Keratinocyte (primary cell): ENCODE measurements around the gene LRBA. TPM values are rescaled to one million over a fixed set of nuclear protein-coding genes. Genes with fewer than 3 reads are reported as not detected.

ENCODE experiments used
- DNase-seq: peaks from one replicate; pipeline ENCODE4 v3.0.0-alpha.2; 2011; ENCODE audit warnings: low read depth, missing footprints, low spot score
- FAIRE-seq: peaks from 2 replicates; lab custom pipeline; 2011; peaks lifted over from hg19 to GRCh38; lab: Jason Lieb, UNC
- H2AFZ ChIP-seq: 2 replicates; pipeline ENCODE4 v1.6.0; 2012; ENCODE audit warnings: low read length, control low read depth, inconsistent platforms; ENCODE audit not compliant: control insufficient read depth
- H3K27ac ChIP-seq: 2 replicates; pipeline ENCODE4 v1.5.1; 2011; ENCODE audit warnings: low read length; ENCODE audit not compliant: control insufficient read depth, insufficient read depth
- H3K27me3 ChIP-seq: 3 replicates; pipeline ENCODE4 v1.6.0; 2011; ENCODE audit warnings: low read length; ENCODE audit not compliant: control insufficient read depth, insufficient read depth; ENCODE audit errors: extremely low read depth
- H3K36me3 ChIP-seq, 2 experiments: 2 replicates in 1 of 2; 3 replicates in 1 of 2; pipeline ENCODE4 v1.5.1; 2011; ENCODE audit warnings: low read length in 2 of 2, mild to moderate bottlenecking in 1 of 2; ENCODE audit not compliant: control insufficient read depth in 2 of 2, insufficient read depth in 2 of 2; ENCODE audit errors: extremely low read depth in 1 of 2
- H3K4me1 ChIP-seq: 3 replicates; pipeline ENCODE4 v1.5.1; 2011; ENCODE audit warnings: low read length; ENCODE audit not compliant: control insufficient read depth, insufficient read depth; ENCODE audit errors: extremely low read depth
- H3K4me2 ChIP-seq: 3 replicates; pipeline ENCODE4 v1.6.0; 2011; ENCODE audit warnings: low read depth, low read length; ENCODE audit not compliant: control insufficient read depth, insufficient read depth; ENCODE audit errors: extremely low read depth
- H3K4me3 ChIP-seq, 3 experiments: fragments of 200-600 bp in 1 of 3; sonication (generic) in 1 of 3; 2 replicates in 2 of 3; 3 replicates in 1 of 3; pipeline ENCODE4 v1.5.1; 2011 to 2016; ENCODE audit warnings: low read length in 3 of 3, mild to moderate bottlenecking in 3 of 3, control low read depth in 2 of 3, inconsistent platforms in 1 of 3, low read depth in 1 of 3, mixed read lengths in 1 of 3, mixed run types in 1 of 3, moderate library complexity in 1 of 3; ENCODE audit not compliant: control insufficient read depth in 2 of 3, insufficient read depth in 2 of 3; ENCODE audit errors: extremely low read depth in 1 of 3
- H3K79me2 ChIP-seq: 2 replicates; pipeline ENCODE4 v1.6.0; 2012; ENCODE audit warnings: low read length; ENCODE audit not compliant: control insufficient read depth, insufficient read depth
- H3K9ac ChIP-seq: 3 replicates; pipeline ENCODE4 v1.6.0; 2011; ENCODE audit warnings: low read length; ENCODE audit not compliant: control insufficient read depth, insufficient read depth; ENCODE audit errors: extremely low read depth
- H3K9me1 ChIP-seq: 3 replicates; pipeline ENCODE4 v1.6.0; 2011; ENCODE audit warnings: low read length; ENCODE audit not compliant: control insufficient read depth, insufficient read depth; ENCODE audit errors: extremely low read depth
- H3K9me3 ChIP-seq: 2 replicates; pipeline ENCODE4 v1.5.1; 2012; ENCODE audit warnings: low read depth, low read length; ENCODE audit not compliant: control insufficient read depth
- H4K20me1 ChIP-seq: 3 replicates; pipeline ENCODE4 v1.6.0; 2011; ENCODE audit warnings: low read length; ENCODE audit not compliant: control insufficient read depth, insufficient read depth; ENCODE audit errors: extremely low read depth
- EZH2 ChIP-seq: IDR thresholded peaks from one replicate; pipeline ENCODE4 v1.6.1; 2012; ENCODE audit warnings: inconsistent platforms, mild to moderate bottlenecking, low read length, moderate library complexity
- dilution Hi-C: fragments of 300-500 bp; cut with MboI; formaldehyde crosslinking; loops from one replicate; pipeline ENCODE4 v1.7.0; 2020; ENCODE audit warnings: low sequenced_read_pairs; ENCODE audit not compliant: extremely low pct_ligation_motif_present
- polyA plus RNA-seq, 5 experiments: library from polyadenylated mRNA; depleted of rRNA in 3 of 5; stranded (reverse) in 3 of 5; stranded (forward) in 1 of 5; unstranded in 1 of 5; fragments of >200 nt; gene quantifications; 1 replicate in 1 of 5; 2 replicates in 3 of 5; 3 replicates in 1 of 5; pipeline versions ENCODE4 v1.2.1 to v1.2.3, GENCODE V29; 2011 to 2012; ENCODE audit warnings: missing spikeins in 2 of 5, low read depth in 1 of 5, low replicate concordance in 1 of 5
- TF ChIP-seq, protein P1 (sequence below), 3 experiments: IDR thresholded peaks in 1 of 3; conservative IDR thresholded peaks in 1 of 3; optimal IDR thresholded peaks in 1 of 3; 2 replicates in 2 of 3; 3 replicates in 1 of 3; pipeline versions ENCODE3 to v1.5.1; 2011; ENCODE audit warnings: low read length in 3 of 3, mild to moderate bottlenecking in 3 of 3, moderate library complexity in 2 of 3, control low read depth in 1 of 3, inconsistent platforms in 1 of 3; ENCODE audit not compliant: insufficient read depth in 2 of 3; ENCODE audit errors: extremely low read depth in 1 of 3

Gene LRBA
- polyA plus RNA-seq, 1 donor (not counting 4 experiments of a cell fraction or from before 2014, with no cell fraction given) = 35.6 TPM

DNA sequence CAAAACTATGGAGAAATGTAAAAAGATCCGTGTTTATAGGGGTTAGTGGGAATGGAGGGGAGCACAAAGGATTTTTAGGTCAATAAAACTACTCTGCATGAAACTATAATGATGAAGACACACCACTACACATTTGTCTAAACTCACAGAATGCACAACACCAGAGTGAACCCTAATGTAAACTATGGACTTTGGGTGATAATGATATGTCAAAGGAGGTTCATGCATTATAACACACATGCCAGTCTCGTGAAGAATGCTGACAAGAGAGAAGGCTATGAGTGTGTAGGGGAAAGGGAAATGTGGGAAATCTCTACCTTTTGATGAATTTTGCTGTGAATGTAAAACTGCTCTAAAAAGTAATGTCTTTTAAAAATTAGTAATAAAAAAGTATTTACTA lies 249.9 kb downstream of the LRBA start:
- H3K9ac ChIP-seq = no peak overlapping the region
- no peaks in the 10 kb centered on the region for H3K36me3 ChIP-seq
- no peak overlapping the region for H3K27ac ChIP-seq
- no peaks in the 10 kb centered on the region for H3K9me1 ChIP-seq
- H3K9me3 ChIP-seq = no peaks in the 10 kb centered on the region
- no peaks in the 10 kb centered on the region for H4K20me1 ChIP-seq
- no peak overlapping the region for H3K4me2 ChIP-seq
- DNase-seq = no peak
- no peaks in the 10 kb centered on the region for H3K79me2 ChIP-seq
- no peak overlapping the region for H3K4me3 ChIP-seq
- FAIRE-seq = no peak
- dilution Hi-C loops = no loop called here
- no peak overlapping the region for H2AFZ ChIP-seq
- H3K27me3 ChIP-seq = no peaks in the 10 kb centered on the region
- no peaks in the 10 kb centered on the region for H3K4me1 ChIP-seq
- no peak for TF ChIP-seq EZH2
- TF ChIP-seq, protein P1, sequence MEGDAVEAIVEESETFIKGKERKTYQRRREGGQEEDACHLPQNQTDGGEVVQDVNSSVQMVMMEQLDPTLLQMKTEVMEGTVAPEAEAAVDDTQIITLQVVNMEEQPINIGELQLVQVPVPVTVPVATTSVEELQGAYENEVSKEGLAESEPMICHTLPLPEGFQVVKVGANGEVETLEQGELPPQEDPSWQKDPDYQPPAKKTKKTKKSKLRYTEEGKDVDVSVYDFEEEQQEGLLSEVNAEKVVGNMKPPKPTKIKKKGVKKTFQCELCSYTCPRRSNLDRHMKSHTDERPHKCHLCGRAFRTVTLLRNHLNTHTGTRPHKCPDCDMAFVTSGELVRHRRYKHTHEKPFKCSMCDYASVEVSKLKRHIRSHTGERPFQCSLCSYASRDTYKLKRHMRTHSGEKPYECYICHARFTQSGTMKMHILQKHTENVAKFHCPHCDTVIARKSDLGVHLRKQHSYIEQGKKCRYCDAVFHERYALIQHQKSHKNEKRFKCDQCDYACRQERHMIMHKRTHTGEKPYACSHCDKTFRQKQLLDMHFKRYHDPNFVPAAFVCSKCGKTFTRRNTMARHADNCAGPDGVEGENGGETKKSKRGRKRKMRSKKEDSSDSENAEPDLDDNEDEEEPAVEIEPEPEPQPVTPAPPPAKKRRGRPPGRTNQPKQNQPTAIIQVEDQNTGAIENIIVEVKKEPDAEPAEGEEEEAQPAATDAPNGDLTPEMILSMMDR (optimal IDR thresholded peaks at IDR 0.05 in 1 of 3, IDR thresholded peaks at IDR 0.05 in 1 of 3, conservative IDR thresholded peaks at IDR 0.05 in 1 of 3; ENCODE audit: extremely low read depth in 1 of 3, insufficient read depth in 2 of 3, low read length in 3 of 3) = no peak

DNA sequence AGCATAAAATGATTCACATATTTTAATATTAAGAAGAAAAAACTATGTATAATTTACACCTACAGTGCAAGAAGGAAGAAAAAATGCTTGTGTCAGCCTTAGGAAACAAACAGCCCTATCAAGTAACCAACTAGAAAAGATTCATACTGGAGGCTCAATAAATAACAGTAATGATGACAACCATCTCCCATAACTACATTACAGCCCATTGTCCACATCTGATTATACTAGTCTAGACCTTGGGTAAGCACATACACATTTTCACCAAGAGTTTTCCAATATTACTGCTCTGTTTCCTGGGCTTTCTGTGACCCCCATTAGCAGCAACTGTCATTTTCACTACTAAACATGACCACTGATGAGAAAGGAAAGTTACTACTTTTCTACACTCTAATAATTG lies 263.4 kb downstream of the LRBA start:
- no peak for TF ChIP-seq EZH2
- TF ChIP-seq, protein P1 (optimal IDR thresholded peaks at IDR 0.05 in 1 of 3, IDR thresholded peaks at IDR 0.05 in 1 of 3, conservative IDR thresholded peaks at IDR 0.05 in 1 of 3; ENCODE audit: extremely low read depth in 1 of 3, insufficient read depth in 2 of 3, low read length in 3 of 3) = no peak
- DNase-seq = no peak
- dilution Hi-C loops = no loop called here

More for the DNA sequence above, 263.4 kb downstream of the LRBA start:
- Histone ChIP-seq H3K9ac (no peak overlapping the region), H3K9me1 (no peaks in the 10 kb centered on the region), H3K9me3 (no peaks in the 10 kb centered on the region), H4K20me1 (no peaks in the 10 kb centered on the region), H3K79me2 (no peaks in the 10 kb centered on the region), H3K27ac (no peak overlapping the region), H3K36me3 (no peaks in the 10 kb centered on the region), H3K27me3 (no peaks in the 10 kb centered on the region), H3K4me2 (no peak overlapping the region), H3K4me3 (no peak overlapping the region), H2AFZ (no peak overlapping the region), H3K4me1 (no peaks in the 10 kb centered on the region)
- FAIRE-seq = no peak
